ENCODE measurements around the gene PIH1D2. TPM values are rescaled to one million over a fixed set of nuclear protein-coding genes. Genes with fewer than 3 reads are reported as not detected.
A peak's percentile ranks its signal among the peaks of the same experiment; 100 is the strongest.

PIH1D2 gene
- 10 to 100 TPM in 1 of 2 donors, 1 to 10 TPM in 1; 1.1 to 13.7 TPM for total RNA-seq

GRCh38 chr11:112073941-112074811 lies at the start of gene PIH1D2, which contains the start of gene NKAPD1:
Gene PIH1D2 (minus strand): TSS chr11:112074017. CDS start chr11:112073174, 843 bp downstream.
Gene NKAPD1 (plus strand): TSS chr11:112074299. CDS start chr11:112075575, 1,276 bp downstream.
- H3K36me3 ChIP-seq, result peaks cover 0 to 3% of the 10 kb centered on the region in 2 donors
- H3K4me1 ChIP-seq (replicated peaks), result no peaks in the 10 kb centered on the region
- peak; percentile 60 for DNase-seq (ENCODE audit: low spot score)
- no peaks in the 10 kb centered on the region for H3K27me3 ChIP-seq (replicated peaks; ENCODE audit: insufficient read depth)
- intact Hi-C loops (cut with DNase I), result no loop called here
- H3K4me3 ChIP-seq, result peak within 1 kb of the TSS; percentile 71 to 75
- H3K27ac ChIP-seq, result peak within 1 kb of the TSS; percentile 86 to 87
- WGBS, result under 1% methylated on average over 43 of the region's 43 CpGs
- no peaks in the 10 kb centered on the region for H3K9me3 ChIP-seq
- peak; percentile 14 for TF ChIP-seq POLR2A (IDR thresholded peaks at IDR 0.05)
- TF ChIP-seq POLR2AphosphoS5 (IDR thresholded peaks at IDR 0.05), result peak; percentile 84
- TF ChIP-seq CTCF (IDR thresholded peaks at IDR 0.05), result peak in 2 of 4 experiments; percentile 33 to 41

DNA sequence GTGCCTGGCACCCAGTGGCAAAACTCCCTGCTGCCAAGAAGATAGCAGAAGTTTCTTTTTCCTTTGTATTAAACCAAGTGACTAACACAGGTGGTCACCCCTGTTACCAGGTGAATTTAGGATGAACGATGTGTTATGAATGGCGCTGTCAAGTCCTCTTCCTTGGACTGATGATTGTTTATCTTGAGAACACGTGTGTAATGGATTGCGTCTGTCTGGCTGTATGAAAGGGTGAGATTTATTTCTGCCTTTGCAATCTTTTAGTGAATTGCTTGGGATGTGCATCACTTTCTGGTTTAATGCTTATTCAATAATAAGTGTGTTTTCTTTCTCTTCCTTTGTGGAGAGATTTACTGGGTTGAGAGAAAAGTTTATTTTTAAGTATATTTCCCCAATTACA lies 49.3 kb upstream of the PIH1D2 start:
- Histone ChIP-seq H3K4me3 (no peak overlapping the region), H3K27me3 (replicated peaks; ENCODE audit: insufficient read depth) (no peaks in the 10 kb centered on the region)

GRCh38 chr11:112121981-112122615 lies 48.3 kb upstream of the PIH1D2 start:
- WGBS, result 92% methylated on average over 5 of the region's 5 CpGs
- H3K27me3 ChIP-seq (replicated peaks; ENCODE audit: insufficient read depth), result no peaks in the 10 kb centered on the region
- H3K27ac ChIP-seq, result no peak overlapping the region
- no peaks in the 10 kb centered on the region for H3K9me3 ChIP-seq
- no peak for DNase-seq (ENCODE audit: low spot score)
- intact Hi-C loops (cut with DNase I), result no loop called here
- H3K4me1 ChIP-seq (replicated peaks), result no peaks in the 10 kb centered on the region
- H3K4me3 ChIP-seq, result no peak overlapping the region
- H3K36me3 ChIP-seq, result no peaks in the 10 kb centered on the region
- TF ChIP-seq POLR2A (IDR thresholded peaks at IDR 0.05) (no peak), POLR2AphosphoS5 (IDR thresholded peaks at IDR 0.05) (no peak), CTCF (IDR thresholded peaks at IDR 0.05) (no peak)

More for the DNA sequence above, 49.3 kb upstream of the PIH1D2 start:
- H3K4me1 ChIP-seq (replicated peaks), result no peaks in the 10 kb centered on the region
- no peaks in the 10 kb centered on the region for H3K9me3 ChIP-seq
- H3K36me3 ChIP-seq, result no peaks in the 10 kb centered on the region
- DNase-seq (ENCODE audit: low spot score), result no peak
- intact Hi-C loops (cut with DNase I), result no loop called here
- no peak overlapping the region for H3K27ac ChIP-seq
- no peak for TF ChIP-seq CTCF (IDR thresholded peaks at IDR 0.05)
- no peak for TF ChIP-seq POLR2A (IDR thresholded peaks at IDR 0.05)
- TF ChIP-seq POLR2AphosphoS5 (IDR thresholded peaks at IDR 0.05), result no peak
- 54% methylated on average over 4 of the region's 4 CpGs for WGBS

GRCh38 chr11:112118176-112118575 lies 44.4 kb upstream of the PIH1D2 start:
- H3K27ac ChIP-seq, result no peak overlapping the region
- no peak for DNase-seq (ENCODE audit: low spot score)
- no peaks in the 10 kb centered on the region for H3K9me3 ChIP-seq
- H3K4me1 ChIP-seq (replicated peaks), result no peaks in the 10 kb centered on the region
- no peaks in the 10 kb centered on the region for H3K27me3 ChIP-seq (replicated peaks; ENCODE audit: insufficient read depth)
- TF ChIP-seq CTCF (IDR thresholded peaks at IDR 0.05) (no peak), POLR2AphosphoS5 (IDR thresholded peaks at IDR 0.05) (no peak), POLR2A (IDR thresholded peaks at IDR 0.05) (no peak)
- H3K36me3 ChIP-seq, result no peaks in the 10 kb centered on the region
- H3K4me3 ChIP-seq, result no peak overlapping the region
- intact Hi-C loops (cut with DNase I), result loop anchor here (5.0 kb wide), 1 partner anchor 54 kb away; no protein-coding TSS in a partner anchor
- WGBS, result 76% methylated on average over 2 of the region's 2 CpGs

Data from prostate gland (tissue), 2 donors.